WTC11 (cell line): ENCODE results near the gene EXD3. TPM values are rescaled to one million over a fixed set of nuclear protein-coding genes. Genes with fewer than 3 reads are reported as not detected.

Experiments used
- ATAC-seq: fragments of 200-7000 bp; cut with Tn5 transposase; 2 replicates; pipeline ENCODE4 v1.10.0; 2021; ENCODE audit warnings: mild to moderate bottlenecking, moderate library complexity
- CTCF ChIA-PET: fragments of 300-600 bp; sonication (Branson Sonifier 250); formaldehyde crosslinking; loops from one replicate; lab custom pipeline; 2021; ENCODE audit warnings: antibody characterized with exemption; lab: Charles Lee
- POLR2A ChIA-PET: fragments of 350-600 bp; sonication (Branson Sonifier 250); formaldehyde crosslinking; loops from one replicate; lab custom pipeline; 2021; ENCODE audit warnings: antibody characterized with exemption; lab: Charles Lee
- DNase-seq: peaks from one replicate; pipeline ENCODE4 v3.0.0; 2021; ENCODE audit warnings: low spot score
- H3K27ac Mint-ChIP-seq: 2 replicates; pipeline ENCODE4 v1.8.0; 2021; ENCODE audit warnings: mixed read lengths
- H3K27me3 Mint-ChIP-seq: 2 replicates; pipeline ENCODE4 v1.8.0; 2021; ENCODE audit warnings: low read depth, mild to moderate bottlenecking, moderate library complexity, mixed read lengths
- H3K36me3 Mint-ChIP-seq: 2 replicates; pipeline ENCODE4 v1.8.0; 2021; ENCODE audit warnings: mixed read lengths
- H3K4me1 Mint-ChIP-seq: 2 replicates; pipeline ENCODE4 v1.8.0; 2022; ENCODE audit warnings: mixed read lengths
- H3K4me3 Mint-ChIP-seq: 2 replicates; pipeline ENCODE4 v1.8.0; 2021; ENCODE audit warnings: mild to moderate bottlenecking, moderate library complexity, mixed read lengths
- H3K9me3 Mint-ChIP-seq: 2 replicates; pipeline ENCODE4 v1.8.0; 2021; ENCODE audit warnings: mixed read lengths
- AFF4 ChIP-seq: sonication (generic); formaldehyde crosslinking; IDR thresholded peaks from 2 replicates; pipeline ENCODE4 v1.8.1; 2023; ENCODE audit warnings: mild to moderate bottlenecking, missing genetic modification reagents, borderline replicate concordance
- CREM ChIP-seq: sonication (generic); formaldehyde crosslinking; IDR thresholded peaks from 2 replicates; pipeline ENCODE4 v1.8.1; 2022; ENCODE audit warnings: mild to moderate bottlenecking, missing genetic modification reagents, moderate library complexity
- E2F4 ChIP-seq: sonication (generic); formaldehyde crosslinking; IDR thresholded peaks from 2 replicates; pipeline ENCODE4 v1.8.1; 2022; ENCODE audit warnings: low read depth, mild to moderate bottlenecking, moderate library complexity, missing genetic modification reagents, borderline replicate concordance
- ETV6 ChIP-seq: sonication (generic); formaldehyde crosslinking; IDR thresholded peaks from 2 replicates; pipeline ENCODE4 v1.8.1; 2022; ENCODE audit warnings: mild to moderate bottlenecking, missing genetic modification reagents
- FOXJ3 ChIP-seq: sonication (generic); formaldehyde crosslinking; IDR thresholded peaks from 2 replicates; pipeline ENCODE4 v1.9.0; 2021; ENCODE audit warnings: missing genetic modification reagents, mild to moderate bottlenecking, borderline replicate concordance
- FOXP1 ChIP-seq: sonication (generic); formaldehyde crosslinking; IDR thresholded peaks from 2 replicates; pipeline ENCODE4 v1.8.0; 2022; ENCODE audit warnings: missing genetic modification reagents, mild to moderate bottlenecking, moderate library complexity, borderline replicate concordance
- GABPB1 ChIP-seq: sonication (generic); formaldehyde crosslinking; IDR thresholded peaks from 2 replicates; pipeline ENCODE4 v1.8.1; 2023; ENCODE audit warnings: mild to moderate bottlenecking, missing genetic modification reagents
- IRF1 ChIP-seq: sonication (generic); formaldehyde crosslinking; IDR thresholded peaks from 2 replicates; pipeline ENCODE4 v1.8.0; 2023; ENCODE audit warnings: missing genetic modification reagents
- MXD4 ChIP-seq: fragments of 250-450 bp; sonication (Bioruptor Pico); IDR thresholded peaks from 2 replicates; pipeline ENCODE4 v1.8.0; 2021; ENCODE audit warnings: mild to moderate bottlenecking, moderate library complexity, borderline replicate concordance
- NR1H2 ChIP-seq: sonication (generic); formaldehyde crosslinking; IDR thresholded peaks from 2 replicates; pipeline ENCODE4 v1.9.0; 2021; ENCODE audit warnings: mild to moderate bottlenecking, moderate library complexity, missing genetic modification reagents
- NR2C2 ChIP-seq: sonication (generic); formaldehyde crosslinking; IDR thresholded peaks from 2 replicates; pipeline ENCODE4 v1.8.0; 2022; ENCODE audit warnings: mild to moderate bottlenecking, missing genetic modification reagents
- RORB ChIP-seq: fragments of 250-450 bp; sonication (Bioruptor Pico); IDR thresholded peaks from 2 replicates; pipeline ENCODE4 v1.9.0; 2021; ENCODE audit warnings: mild to moderate bottlenecking
- USF1 ChIP-seq: sonication (generic); formaldehyde crosslinking; IDR thresholded peaks from 2 replicates; pipeline ENCODE4 v1.8.0; 2022; ENCODE audit warnings: mild to moderate bottlenecking, missing genetic modification reagents
- USF2 ChIP-seq: sonication (generic); formaldehyde crosslinking; IDR thresholded peaks from 2 replicates; pipeline ENCODE4 v1.8.1; 2023; ENCODE audit warnings: mild to moderate bottlenecking, missing genetic modification reagents, moderate library complexity
- ZBTB43 ChIP-seq: sonication (generic); formaldehyde crosslinking; IDR thresholded peaks from 2 replicates; pipeline ENCODE4 v1.8.1; 2023; ENCODE audit warnings: mild to moderate bottlenecking, missing genetic modification reagents
- ZNF121 ChIP-seq: sonication (generic); formaldehyde crosslinking; IDR thresholded peaks from 2 replicates; pipeline ENCODE4 v1.8.0; 2023; ENCODE audit warnings: missing genetic modification reagents
- ZNF219 ChIP-seq: sonication (generic); formaldehyde crosslinking; IDR thresholded peaks from 2 replicates; pipeline ENCODE4 v1.8.0; 2023; ENCODE audit warnings: missing genetic modification reagents, mild to moderate bottlenecking, borderline replicate concordance
- ZNF232 ChIP-seq: sonication (generic); formaldehyde crosslinking; IDR thresholded peaks from 2 replicates; pipeline ENCODE4 v1.8.0; 2022; ENCODE audit warnings: mild to moderate bottlenecking, missing genetic modification reagents
- ZNF416 ChIP-seq: fragments of 250-450 bp; sonication (Bioruptor Pico); IDR thresholded peaks from 2 replicates; pipeline ENCODE4 v1.9.0; 2021; ENCODE audit warnings: mild to moderate bottlenecking, inconsistent platforms
- ZSCAN18 ChIP-seq: fragments of 250-450 bp; sonication (Bioruptor Pico); IDR thresholded peaks from 2 replicates; pipeline ENCODE4 v2.1.2; 2022; ENCODE audit warnings: mild to moderate bottlenecking, moderate library complexity
- total RNA-seq: library from RNA; stranded (reverse); gene quantifications from 3 replicates; pipeline ENCODE4 v1.2.3, GENCODE V29; 2021

EXD3 gene
- total RNA-seq, 1 experiment from 2014 or later, result 21.2 TPM

- Mint-ChIP-seq H3K9me3 (no peaks in the 10 kb centered on the region), H3K27ac (no peak overlapping the region), H3K36me3 (no peaks in the 10 kb centered on the region), H3K4me3 (no peak overlapping the region), H3K4me1 (no peaks in the 10 kb centered on the region), H3K27me3 (no peaks in the 10 kb centered on the region)
- TF ChIP-seq RORB (CRISPR knock-in tag), result no peak
- TF ChIP-seq AFF4 (CRISPR knock-in tag), result no peak
- no peak for TF ChIP-seq ZNF121 (CRISPR knock-in tag)
- no peak for TF ChIP-seq FOXP1 (CRISPR knock-in tag)
- TF ChIP-seq USF1 (CRISPR knock-in tag), result no peak
- no peak for TF ChIP-seq ZNF232 (CRISPR knock-in tag)
- no peak for TF ChIP-seq MXD4
- TF ChIP-seq CREM, result no peak
- no peak for TF ChIP-seq GABPB1 (CRISPR knock-in tag)
- TF ChIP-seq ZNF219 (CRISPR knock-in tag), result no peak
- no peak for TF ChIP-seq E2F4
- TF ChIP-seq IRF1 (CRISPR knock-in tag), result no peak
- no peak for TF ChIP-seq NR1H2
- TF ChIP-seq ZBTB43 (CRISPR knock-in tag), result no peak
- TF ChIP-seq ZSCAN18 (CRISPR knock-in tag), result no peak
- no peak for TF ChIP-seq NR2C2
- no peak for TF ChIP-seq FOXJ3 (CRISPR knock-in tag)
- no peak for TF ChIP-seq ETV6
- no peak for TF ChIP-seq USF2 (CRISPR knock-in tag)
- no peak for TF ChIP-seq ZNF416 (CRISPR knock-in tag)
- DNase-seq (no peak), ATAC-seq (no peak)
- CTCF ChIA-PET, result interaction anchor here (1.0 kb wide), 1 partner anchor 13 kb away, joined by 3 read pairs; the partner anchor contains the start of gene EXD3
- POLR2A ChIA-PET, result no interaction called here
These were observed 12.5 kb upstream of the EXD3 start for GRCh38 chr9:137435381-137435891.
